ENCODE measurements around the gene BCKDHA.
A peak's percentile ranks its signal among the peaks of the same experiment; 100 is the strongest.

The BCKDHA gene

DNA sequence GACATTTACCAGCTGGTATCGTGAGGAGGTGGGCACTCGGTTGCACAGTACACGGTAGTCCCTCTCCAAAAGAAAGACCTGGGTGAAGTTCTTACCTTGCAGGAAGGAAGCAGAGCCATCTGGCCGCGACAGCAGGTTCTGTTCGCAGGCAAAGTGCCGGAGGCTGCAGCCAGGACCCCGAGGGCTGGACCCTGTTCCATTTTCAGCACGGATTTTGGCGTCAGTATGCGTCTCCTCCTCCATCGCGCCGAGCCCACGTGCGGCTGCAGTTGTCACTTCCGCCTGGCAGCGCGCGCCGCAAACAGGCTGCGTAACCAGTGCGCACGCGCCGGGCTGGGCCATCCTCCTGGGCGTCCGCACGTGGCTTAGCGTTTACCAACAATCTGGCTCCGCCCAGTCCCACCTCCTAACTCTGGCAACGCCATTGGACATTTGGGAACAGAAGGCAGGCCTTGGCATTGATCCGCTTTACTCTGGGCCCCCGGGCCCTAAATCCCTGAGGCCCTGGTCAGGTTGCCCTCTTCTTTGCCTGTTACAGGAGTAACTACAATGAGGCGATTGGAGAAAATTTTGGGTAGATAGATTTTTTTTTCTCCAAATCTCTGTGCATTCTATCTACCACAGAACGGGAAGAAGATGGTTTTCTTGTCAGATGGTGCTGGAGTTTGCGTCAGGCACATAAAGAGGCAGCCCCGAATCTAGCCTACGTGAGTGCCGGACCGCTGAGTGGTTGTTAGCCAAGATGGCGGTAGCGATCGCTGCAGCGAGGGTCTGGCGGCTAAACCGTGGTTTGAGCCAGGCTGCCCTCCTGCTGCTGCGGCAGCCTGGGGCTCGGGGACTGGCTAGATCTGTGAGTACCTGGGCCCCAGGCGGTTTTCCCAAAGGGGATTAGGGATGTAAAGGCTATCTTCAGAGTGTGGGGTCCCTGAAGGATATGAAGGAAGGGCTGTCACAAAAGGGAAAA, at the start of gene BCKDHA, which contains the start of gene EXOSC5:
Gene BCKDHA (plus strand): TSS at position 733 of the 964 bp plus-strand sequence. CDS start 10 bp downstream, at position 743.
Gene EXOSC5 (minus strand): TSS at position 274 of the 964 bp plus-strand sequence. CDS start 31 bp downstream, at position 243.
- DNase-seq (ENCODE audit: low read depth): peak; percentile 99

DNA sequence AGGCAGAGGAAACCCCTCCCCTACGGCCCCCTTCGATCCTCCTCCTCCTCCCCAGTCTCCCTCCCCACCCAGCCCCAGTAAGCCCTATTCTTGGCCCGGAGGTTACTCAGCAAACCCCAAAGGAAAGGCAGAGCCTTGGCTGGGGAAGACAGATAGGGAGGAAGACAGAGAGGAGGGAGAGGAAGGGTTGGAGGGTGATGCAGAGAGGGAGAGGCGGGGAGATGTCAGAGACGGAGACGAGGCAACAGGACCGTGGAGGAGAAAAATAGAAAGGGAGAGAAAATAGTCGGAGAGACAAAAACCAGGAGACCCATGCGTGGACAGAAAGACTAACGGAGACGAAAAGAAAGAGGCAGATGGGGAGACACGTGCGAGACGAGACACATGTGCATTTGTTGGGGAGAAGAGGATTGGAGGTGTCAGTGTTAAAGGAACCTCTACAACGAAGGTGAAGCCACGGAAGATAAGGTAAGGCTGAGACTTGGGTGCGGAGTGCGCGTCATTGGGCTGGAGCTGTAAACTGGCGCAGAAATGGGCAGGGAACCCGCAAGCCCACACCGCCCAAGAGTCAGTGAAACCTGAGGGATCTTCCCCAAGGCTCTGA, 46.8 kb upstream of the BCKDHA start:
- no peak for DNase-seq (ENCODE audit: low read depth)

DNA sequence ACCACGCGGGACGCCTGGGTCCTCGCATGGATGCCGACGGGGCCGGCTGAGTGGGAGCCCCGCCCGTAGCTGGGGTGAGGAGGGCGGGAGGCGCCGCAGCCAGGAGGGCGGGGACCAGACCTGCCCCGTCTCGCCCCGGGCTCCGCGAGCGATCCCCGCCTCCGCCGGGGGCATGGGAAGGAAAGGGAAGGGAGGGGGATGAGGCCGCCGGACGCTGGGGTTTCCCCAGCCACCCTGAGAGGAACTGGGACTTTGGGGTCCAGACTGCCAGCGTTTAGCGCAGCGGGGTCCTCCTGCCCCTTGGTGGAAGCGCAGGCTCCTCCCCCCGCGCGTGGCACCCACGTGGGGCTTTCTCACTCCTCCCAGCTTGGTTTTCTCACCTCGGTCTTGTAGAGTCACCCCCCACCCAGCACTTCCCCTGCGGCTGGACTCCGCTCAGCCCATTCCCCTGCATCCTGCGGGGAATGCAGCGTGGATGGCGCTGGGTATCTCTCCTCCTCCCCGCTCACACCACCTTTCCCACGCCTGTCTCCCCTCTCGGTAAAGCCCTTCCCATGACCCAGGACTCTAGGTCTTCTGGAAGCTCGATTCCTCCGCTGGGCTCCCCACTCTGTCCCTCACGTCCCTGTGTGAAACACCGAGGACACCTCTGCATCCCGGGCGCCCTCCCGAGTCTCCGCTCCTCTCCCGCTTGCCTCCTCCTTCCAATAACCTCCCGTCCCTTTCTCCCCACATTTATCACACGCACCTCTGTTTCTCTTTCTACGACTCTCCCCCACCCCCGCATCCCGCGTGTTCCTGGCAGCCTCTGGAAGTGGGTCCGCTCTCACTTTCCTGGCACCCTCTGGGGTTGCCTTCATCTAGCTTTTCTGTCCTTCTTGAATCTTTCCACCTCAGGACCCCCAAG, 46.0 kb upstream of the BCKDHA start:
- DNase-seq (ENCODE audit: low read depth): no peak

DNA sequence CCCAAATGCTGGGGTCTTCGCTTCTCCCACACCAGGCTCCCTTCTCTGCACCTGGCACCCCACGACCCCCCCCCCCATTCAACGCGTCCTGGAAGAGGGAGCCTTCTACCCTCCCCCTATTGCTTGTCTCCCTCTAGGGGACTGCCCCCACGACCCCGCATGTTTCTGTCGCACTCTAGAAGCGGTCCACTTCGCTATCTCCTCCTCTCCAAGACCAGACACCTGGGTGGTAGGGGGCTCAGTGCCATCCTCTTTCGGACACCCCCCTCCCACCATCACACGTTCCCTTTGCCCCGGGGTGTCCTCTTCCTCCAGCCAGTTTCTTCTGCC, 45.4 kb upstream of the BCKDHA start:
- no peak for DNase-seq (ENCODE audit: low read depth)

DNA sequence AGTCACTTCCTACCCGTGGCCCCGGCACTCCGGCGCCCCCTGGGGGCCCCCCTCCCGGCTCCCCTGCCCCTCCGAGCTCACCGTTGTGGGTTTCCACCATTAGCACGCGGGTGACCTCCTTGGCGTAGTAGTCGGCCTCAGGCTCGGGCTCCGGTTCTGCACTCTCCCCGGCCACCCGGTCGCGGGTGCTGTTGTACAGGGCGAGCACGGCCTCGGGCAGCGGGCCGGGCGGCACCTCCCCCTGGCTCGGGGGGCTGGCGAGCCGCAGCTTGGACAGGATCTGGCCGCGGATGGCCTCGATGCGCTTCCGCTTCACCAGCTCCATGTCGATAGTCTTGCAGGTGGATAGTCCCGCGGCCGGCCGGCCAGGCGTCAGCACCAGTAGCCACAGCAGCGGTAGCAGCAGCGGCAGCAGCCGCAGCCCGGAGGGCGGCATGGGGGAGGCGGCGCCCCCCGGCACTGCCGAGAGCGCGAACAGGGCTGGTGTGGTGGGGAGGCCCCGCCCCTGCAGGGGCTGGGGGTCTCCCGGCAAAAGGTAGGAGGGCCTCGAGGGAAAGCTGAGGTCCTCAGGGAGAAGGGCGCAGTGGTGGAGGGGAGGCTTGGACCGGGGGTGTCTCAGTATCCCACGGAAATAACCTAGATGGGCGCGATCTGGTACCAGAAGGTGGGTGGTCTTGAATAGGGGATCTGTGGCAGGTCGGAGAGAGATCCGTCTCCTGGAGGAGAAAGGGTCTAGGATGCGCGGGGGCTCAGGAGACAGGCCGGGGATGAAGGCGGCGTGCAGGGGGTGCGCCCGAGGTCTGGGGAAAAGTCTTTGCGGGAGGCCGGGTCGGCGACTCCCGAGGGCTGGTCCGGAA, 44.8 kb upstream of the BCKDHA start:
- no peak for DNase-seq (ENCODE audit: low read depth)

DNA sequence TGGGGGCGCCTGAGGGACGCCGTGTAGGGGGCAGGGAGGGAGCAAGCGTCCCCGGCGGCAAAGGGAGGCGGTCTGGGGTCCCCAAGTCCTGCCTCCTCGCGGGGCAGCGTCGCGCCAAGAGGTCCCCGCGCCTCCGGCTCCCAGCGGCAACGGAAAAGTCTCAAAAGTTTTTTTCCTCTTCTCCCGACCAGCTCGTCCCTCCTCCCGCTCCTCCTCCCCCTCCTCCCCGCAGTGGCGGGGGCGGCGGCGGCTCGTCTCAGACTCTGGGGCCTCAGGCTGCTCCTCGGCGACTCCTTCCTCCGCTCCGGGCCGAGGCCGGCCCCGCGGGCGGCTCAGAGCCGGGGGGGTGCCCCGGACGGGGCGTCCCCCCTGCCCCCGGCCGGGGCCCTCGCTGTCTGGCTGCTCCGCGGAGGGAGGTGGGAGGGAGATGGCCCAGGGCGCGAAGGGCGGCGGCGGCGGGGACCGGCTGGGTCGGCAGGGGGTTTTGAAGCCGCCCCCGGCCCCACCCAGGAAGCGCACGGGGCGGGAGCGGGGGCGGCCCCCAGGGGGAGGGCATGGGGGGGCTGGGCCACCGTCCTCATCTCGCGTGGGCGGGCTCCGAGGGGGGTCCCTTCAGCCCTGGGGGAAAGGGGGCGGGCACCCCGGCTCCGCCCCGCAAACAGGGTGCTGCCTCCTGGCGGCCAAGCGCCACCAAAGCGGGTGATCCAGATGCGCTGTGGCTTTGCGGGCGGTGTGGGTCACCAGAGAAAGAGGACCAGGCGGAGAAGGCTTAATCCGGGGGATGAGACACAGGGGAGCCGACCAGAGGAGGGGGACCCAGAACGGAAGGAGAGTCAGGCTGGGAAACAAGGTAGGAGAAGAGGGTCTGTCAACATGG, 43.9 kb upstream of the BCKDHA start, which contains the start of gene TGFB1:
Gene TGFB1 (minus strand): TSS at position 457 of the 877 bp plus-strand sequence. CDS start 878 bp downstream, outside the sequence.
- DNase-seq (ENCODE audit: low read depth): peak; percentile 51

DNA sequence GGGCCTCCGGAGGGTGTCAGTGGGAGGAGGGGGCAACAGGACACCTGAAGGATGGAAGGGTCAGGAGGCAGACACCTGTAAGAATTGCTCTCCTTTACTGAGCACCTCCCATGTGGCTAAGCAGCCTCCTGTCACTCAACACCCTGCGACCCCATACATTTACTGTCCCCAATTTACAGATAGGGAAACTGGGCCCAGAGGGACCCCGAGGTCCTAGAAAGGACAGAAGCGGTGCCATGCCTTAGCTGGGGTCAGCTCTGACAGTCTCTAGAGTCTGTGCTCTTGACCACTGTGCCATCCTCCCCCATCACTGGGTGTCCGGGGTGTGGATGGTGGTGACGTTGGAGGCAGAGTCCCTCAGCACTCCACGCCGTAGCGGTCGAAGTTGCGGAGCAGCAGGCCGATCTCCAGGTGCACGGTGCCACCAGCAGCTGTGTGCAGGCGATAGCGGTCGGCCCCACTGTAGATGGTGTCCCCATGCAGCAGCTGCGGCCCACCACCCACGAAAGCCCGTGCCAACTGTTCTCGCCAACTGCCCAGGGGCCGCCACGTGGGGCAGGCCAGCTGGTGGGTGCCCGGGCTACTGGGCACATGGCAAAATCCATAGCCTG, 43.2 kb upstream of the BCKDHA start:
- DNase-seq (ENCODE audit: low read depth): no peak

DNA sequence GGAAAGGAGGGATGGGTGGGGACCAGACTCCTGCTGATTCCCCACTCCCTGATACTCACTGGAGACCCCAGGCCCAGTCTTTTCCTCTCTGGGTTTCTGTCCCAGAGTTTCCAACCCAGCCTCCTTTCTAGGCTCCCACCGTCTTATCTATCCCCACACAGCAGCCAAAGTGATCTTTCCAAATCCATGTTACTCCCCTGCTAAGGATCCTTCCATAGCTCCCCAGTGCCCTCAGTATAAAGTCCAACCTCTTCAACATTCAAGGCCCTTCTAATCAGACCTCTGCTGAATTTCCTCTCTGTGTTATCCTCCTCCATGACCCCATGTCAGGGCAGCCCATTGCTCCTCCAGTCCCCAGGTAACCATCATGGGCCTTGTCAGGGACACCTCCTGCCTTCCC, 42.6 kb upstream of the BCKDHA start:
- no peak for DNase-seq (ENCODE audit: low read depth)

DNA sequence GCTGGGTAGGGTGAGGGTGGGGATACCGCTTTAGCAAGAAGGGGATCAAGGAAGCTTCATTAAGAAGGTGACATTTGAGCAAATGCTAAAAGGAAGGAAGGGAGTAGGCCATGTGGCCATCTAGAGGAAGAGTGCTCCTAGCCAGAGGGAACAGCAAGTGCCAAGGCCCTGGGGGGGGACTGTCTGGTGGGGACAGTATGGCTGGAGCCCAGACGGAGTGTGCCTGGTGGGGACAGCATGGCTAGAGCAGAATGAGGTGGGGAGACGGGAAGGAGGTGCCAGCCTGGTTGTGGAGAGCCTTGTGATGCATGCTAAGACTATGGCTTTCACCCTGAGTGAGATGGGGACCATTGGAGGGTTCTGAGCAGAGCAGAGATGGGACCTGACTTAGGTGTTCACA, 41.8 kb upstream of the BCKDHA start:
- DNase-seq (ENCODE audit: low read depth): no peak

DNA sequence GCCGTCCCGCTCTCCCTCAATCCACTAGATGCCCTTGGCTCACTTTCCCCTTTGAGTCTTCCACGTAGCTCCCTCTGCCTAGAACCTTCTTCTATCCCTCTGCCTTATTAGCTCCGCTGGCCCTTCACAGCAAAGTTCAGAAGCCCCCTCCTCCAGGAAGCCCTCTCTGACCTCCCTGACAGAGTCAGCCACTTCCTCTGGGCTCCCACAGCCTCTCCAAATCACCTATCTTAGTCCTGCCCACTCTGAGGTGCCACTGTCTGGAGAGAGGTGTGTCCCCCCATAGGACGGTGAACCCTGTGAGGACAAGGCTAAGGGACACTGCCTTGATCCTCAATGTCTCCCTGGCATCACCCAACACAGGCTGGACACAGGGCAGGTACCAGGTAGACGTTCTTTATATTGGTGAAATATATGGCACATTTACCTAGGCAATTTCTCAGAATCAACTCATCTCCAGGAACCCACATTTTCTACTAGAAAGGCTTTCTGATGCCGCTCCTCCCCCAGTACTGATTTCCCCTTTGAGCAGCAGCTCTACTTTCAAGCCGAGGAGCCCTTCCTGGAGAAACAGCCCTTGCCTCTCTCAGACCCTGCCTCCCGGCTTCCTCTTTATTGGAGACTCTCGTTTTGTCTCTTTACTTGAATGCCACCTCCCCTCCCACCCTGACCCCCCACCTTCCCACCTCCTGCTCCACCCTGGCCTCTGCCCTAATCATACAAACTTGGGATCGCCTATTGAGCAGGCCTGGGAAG, 40.5 kb upstream of the BCKDHA start:
- no peak for DNase-seq (ENCODE audit: low read depth)

DNA sequence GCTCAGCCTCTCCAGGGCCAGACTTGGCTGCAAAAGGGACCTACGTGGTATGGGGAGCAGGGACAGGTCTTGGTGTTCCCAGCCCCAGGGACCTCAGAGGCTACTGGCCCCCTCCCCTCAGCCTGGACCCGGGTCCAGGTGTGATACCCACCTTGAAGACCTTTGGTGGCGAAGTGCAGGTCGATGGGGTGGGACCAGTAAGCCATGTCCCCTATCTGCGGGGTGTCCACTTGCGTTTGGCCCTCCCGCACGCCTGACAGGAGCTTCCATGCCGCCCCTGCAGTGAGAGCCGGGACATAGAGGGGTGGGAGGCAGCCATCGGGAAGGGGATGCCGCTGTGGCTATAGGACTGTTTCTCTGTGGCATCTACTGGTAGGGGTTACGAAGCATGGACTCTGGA, 39.9 kb upstream of the BCKDHA start:
- DNase-seq (ENCODE audit: low read depth): no peak

DNA sequence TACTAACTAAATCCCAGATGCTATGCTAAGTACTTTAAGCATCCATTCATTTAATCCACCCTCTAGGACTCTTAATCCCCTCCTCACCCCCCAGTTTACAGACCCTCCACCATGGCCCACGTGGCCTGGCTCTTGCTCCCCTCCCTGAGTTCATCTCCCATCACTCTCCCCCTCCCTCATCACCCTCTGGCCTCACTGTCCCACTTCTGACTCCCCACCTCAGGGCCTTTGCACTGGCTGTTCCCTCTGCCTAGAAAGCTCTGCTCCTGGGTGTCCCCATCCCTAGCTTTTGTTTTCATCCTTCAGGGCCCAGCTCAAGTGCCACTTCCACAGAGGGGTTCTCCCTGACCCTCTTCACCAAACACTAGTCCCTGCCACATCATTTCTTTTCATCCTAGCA, 37.9 kb upstream of the BCKDHA start:
- DNase-seq (ENCODE audit: low read depth): no peak

DNA sequence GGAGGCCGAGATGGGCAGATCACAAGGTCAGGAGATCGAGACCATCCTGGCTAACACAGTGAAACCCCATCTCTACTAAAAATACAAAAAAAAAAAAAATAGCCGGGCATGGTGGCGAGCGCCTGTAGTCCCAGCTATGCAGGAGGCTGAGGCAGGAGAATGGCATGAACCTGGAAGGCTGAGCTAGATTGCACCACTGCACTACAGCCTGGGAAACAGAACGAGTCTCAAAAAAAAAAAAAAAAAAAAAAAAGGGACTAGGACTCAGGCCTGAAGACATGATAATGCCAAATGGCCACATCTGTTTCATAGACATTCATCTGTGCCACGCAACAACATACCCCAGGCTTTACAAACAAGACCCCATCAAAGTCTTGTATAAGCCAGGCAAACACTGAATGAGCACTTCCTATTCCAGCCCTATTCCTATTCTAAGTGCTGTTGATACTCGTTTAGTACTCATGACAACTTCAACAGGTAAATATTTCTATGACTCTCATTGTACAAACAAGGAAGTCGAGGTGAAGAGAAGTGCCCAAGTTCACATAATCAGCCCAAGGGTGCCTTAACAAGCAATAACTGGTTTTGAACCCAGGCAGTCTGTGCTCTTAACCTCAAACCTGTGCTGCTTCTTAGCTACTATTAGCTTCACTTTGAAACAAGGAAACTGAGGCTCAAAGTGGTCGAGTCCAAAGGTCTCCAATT, 35.3 kb upstream of the BCKDHA start:
- no peak for DNase-seq (ENCODE audit: low read depth)

DNA sequence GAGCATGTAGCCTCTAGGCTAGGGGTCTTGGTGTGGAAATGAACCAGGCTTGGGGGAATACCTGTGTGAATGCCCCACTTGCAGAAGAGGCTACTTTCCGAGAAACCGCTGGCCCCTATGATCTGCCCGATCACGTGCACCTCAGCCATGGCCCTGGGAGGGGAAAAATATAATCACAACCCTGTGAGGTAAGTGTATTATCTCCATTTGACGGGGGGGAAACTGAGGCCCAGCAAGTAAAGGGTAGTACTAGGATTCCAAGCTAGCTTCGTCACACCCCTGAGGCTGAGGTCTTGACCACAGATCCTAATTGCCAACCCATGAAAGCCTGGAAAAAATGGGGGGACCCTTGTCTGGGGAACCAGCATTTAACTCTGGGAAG, 34.3 kb upstream of the BCKDHA start:
- no peak for DNase-seq (ENCODE audit: low read depth)

DNA sequence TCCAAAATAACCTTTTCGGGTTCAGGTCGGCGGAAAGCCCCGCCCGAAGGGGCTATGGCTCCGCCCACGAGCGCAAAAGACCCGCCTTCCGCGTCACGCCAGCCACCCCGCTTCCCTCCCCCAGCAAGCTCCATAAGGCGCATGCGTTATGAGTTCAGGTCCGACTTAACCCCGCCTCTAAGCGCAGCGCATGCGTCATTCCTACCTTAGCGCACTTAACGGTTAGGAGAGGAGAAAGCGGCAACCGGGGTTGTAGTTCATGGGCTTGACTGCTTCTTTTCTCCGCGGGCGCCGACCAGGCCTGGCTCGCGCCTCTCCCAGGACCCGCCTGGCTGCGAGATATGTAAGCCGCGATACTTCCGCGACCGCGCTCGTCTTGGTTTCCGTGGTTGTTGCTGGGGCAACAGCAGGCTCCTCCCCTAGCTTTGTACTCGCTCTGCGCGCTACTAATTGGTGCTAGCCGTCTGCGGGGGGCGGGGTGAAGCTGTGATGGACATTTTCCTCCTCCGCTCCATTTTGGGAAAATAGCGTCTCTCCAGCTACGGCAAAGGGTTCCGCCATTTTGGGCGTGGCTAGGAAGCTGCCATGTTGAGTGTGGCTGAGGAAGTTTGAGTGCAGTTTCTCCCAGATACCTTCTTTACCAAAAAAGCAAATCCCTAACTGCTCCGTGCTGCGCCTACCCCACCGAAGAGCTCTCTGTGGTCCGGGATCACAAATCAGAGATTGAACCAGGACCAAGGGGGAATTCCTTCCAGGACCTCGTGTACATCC, 33.7 kb upstream of the BCKDHA start, which contains the start of gene B9D2:
Gene B9D2 (minus strand): TSS at position 397 of the 771 bp plus-strand sequence. CDS start 630 bp downstream, outside the sequence.
- DNase-seq (ENCODE audit: low read depth): peak; percentile 92

DNA sequence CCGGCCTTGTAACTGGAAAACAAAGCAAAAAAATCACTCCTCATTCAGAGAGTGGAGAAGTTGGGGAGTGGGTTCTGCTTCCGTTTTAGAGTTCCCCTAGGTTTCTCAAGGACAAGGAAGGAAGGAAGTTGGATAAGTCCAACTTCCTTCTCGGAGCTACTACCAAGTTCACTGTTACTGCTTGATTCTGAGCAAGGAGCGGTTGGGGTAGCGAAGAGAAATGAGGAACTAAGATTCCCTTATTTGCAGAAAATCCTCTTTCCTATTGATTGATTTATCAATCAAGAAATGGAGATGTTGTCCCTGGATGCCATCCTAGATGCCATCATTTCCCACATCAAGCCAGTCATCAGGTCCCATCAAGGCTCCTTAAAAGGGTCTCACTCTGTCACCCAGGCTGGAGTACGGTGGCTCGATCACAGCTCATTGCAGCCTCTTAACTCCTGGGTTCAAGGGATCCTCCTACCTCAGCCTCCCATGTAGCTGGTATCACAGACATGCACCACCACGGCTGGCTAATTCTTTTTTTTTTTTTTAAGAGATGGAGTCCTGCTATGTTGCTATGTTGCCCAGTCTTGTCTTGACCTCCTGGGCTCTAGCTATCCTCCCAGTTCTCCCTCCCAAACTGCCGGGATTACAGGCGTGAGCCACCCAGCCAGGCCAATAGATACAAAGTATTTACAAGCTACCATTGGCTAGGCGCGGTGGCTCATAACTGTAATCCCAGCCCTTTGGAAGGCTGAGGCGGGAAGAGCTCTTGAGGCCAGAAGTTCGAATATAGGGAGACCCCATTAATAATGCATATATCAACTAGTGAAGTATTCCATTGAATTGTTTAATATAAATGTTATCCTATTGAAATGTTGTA, 32.9 kb upstream of the BCKDHA start:
- no peak for DNase-seq (ENCODE audit: low read depth)

All from non-pigmented ciliary epithelial cell (primary cell).